Stimulated activated CD4-positive, alpha-beta T cell treated with anti-CD3 and anti-CD28 coated beads, Interleukin-12 subunit alpha, Interleukin-12 subunit beta, amount 100 ng/mL, for 48 hours (primary cell): ENCODE results near the gene RNF40.

Source experiments
- DNase-seq, 3 donors: peaks; one replicate each; pipeline ENCODE4 v3.0.0-alpha.2; 2020; ENCODE audit warnings: low read depth in 2 of 3, low spot score in 1 of 3

Gene RNF40

GRCh38 chr16:30761427-30761927 is 645 bp upstream of the RNF40 start:
- peak in 1 of 3 donors; percentile 28 for DNase-seq

DNA sequence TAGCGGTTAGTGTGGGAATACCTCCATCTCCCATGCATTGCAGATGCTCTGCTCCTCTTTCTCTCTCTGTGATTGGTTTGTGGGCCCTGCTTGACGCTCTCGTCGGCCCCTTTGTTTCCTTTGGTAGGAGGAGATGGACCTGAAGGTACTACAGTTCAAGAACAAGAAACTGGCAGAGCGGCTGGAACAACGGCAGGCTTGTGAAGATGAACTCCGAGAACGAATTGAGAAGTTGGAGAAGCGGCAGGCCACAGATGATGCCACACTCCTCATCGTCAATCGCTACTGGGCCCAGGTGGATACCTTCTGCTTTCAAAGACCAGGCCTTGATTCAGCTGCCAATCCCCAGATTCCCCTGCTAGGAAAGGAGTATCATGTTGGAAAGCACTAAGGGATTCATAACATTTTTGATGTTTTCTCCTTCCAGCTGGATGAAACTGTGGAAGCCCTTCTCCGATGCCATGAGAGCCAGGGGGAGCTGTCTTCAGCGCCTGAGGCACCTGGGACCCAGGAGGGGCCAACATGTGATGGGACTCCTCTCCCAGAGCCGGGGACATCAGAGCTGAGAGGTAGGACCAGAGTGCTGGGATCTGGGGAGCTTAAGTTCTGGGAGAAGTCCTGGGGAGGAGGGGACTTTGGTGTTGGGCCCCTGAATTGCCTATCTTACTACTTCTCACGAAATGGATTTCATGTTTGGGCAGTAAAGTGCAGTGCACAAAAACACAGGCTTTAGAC is 1.0 kb downstream of the RNF40 start:
- DNase-seq = no peak

GRCh38 chr16:30764086-30764485 is 2.0 kb downstream of the RNF40 start:
- DNase-seq = no peak

- DNase-seq = no peak
These were observed 2.8 kb downstream of the RNF40 start for GRCh38 chr16:30764816-30765465.

DNA sequence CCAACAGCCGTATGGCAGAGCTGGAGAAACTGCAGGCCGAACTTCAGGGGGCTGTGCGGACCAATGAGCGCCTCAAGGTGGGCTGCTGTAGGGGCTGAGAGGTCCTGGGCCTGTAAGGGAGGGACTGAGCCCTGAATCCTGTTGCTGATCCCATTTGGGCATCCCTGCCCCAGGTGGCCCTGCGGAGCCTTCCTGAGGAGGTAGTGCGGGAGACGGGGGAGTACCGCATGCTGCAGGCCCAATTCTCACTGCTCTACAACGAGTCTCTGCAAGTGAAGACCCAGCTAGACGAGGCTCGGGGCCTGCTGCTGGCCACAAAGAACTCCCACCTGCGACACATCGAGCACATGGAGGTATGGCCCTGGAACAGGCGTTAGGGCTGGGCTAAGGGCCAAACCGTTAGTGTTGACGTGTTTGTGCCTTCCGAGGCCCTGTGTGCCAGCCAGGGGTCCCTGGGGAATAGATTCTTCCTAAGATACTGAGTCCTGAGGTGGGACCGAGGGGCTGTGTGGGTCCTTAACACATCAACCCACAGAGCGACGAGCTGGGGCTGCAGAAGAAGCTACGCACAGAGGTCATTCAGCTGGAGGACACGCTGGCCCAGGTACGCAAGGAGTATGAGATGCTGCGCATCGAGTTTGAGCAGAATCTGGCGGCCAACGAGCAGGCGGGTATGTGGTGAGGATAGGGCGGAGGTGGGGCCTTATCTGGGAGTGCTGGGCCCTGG is 4.2 kb downstream of the RNF40 start:
- DNase-seq = no peak

- DNase-seq = no peak
These were observed 4.8 kb downstream of the RNF40 start for GRCh38 chr16:30766933-30767284.

GRCh38 chr16:30767767-30768465 is 5.8 kb downstream of the RNF40 start:
- no peak for DNase-seq

DNA sequence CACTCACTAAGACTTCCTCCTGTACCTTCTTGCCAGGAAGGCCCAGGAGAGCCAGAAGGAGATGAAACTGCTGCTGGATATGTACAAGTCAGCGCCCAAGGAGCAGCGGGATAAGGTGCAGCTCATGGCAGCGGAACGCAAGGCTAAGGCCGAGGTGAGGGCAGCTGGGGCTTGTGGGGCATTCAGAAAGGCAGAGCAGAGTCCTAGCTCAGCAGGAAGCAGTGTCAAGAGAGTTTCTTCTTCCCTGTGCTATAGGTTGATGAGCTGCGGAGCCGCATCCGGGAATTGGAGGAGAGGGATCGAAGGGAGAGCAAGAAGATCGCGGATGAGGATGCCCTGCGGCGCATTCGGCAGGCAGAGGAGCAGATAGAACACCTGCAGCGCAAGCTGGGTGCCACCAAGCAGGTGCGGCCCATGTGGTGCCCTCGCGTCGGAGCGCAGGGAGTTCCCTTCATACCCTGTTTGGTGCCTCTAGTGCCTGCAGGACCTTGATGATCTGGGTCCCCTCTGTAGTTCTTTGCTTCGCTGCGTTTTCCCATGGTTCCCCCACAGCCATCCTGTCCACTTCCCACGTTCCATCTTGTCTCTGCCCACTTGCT is 6.6 kb downstream of the RNF40 start:
- no peak for DNase-seq

- DNase-seq = no peak
These were observed 7.4 kb downstream of the RNF40 start for GRCh38 chr16:30769379-30770089.

GRCh38 chr16:30771726-30772125 is 9.6 kb downstream of the RNF40 start:
- no peak for DNase-seq

DNA sequence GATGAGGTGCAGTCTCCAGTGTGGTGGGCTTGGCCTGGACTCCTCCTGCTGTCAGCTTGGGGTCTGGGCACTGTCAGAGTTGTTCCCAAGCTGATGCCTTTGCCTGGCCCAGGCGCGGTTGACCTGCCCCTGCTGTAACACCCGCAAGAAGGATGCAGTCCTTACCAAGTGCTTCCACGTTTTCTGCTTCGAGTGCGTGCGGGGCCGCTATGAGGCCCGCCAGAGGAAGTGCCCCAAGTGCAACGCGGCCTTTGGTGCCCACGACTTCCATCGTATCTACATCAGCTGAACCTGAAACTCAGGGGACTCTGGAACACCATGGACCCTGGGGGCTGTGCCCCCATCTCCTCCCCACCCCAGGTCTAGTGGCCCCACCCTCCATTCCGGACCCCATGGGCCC is 11.7 kb downstream of the RNF40 start:
- no peak for DNase-seq

DNA sequence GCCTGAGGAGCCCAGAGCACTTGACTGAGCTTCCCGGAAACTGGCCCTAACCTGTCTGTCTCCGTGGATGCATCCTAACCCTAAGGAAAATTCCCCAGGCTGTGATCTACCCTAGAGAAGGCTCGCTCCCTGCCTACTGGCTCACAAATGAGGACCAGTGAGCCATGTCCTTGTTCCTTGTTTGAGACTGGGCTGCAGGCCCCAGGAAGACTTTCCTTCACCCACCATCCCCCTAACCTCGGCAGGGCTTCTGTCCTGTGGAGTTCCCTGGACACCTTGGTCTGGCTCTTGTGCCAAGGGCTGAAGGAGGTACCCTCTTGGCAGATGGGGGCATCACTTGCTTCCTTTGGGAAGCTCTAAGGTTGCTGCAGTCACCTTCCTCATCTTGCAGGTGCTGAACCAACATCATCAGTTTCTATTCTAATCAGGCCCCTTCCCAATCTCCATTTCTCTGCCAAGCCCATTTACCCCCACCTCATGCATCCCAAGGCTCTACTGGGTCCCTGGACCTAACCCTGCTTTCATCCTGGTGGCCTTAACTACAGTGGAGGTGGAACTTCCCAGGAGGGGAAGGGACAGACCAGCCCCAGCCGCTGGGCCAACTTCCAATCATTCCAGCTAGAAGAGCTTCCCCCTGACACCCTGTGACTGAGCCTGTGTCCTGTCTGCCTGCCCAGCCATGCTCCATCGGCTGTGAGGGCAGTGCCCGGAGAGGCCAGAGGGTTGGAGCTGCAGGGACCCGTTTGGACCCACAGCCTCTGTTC is 12.4 kb downstream of the RNF40 start:
- no peak for DNase-seq

GRCh38 chr16:30775131-30775391 is 12.9 kb downstream of the RNF40 start:
- no peak for DNase-seq

GRCh38 chr16:30775392-30776188 is 13.5 kb downstream of the RNF40 start:
- peak; percentile 58 to 65 (median 58) for DNase-seq

DNA sequence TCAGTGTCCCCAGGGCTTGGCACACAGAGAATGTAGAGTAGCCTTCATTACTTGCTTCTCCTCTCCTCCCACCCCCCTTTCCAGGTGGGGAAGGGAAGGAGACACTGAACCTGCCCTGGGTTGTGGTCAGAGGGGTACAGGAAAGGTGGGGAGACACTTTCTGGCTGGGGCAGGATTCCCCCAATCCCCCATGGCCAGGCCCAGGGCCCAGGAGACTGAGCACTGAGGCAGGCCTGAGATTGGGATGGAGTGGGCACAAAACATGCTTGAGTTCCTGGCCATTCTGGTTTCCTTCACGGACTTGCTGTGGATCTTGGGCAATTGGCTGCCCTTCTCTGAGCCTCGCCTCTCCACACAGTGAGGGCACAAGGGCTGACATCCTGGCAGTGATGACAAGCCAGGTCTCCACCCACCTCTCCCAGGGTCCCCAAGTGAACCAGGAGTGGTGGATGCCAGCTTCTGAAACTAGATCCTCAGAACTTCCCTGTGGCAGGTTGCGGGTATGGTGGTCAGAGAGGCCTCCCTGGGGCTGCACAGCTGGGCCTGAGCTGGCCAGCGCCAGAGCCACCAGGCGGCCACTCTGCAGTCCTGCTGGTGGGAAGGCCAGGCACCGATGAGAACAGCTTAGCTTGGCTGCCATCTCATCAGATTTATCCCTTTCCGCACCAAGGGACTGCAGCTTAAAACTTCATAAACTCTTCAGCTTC is 15.6 kb downstream of the RNF40 start:
- no peak for DNase-seq

- DNase-seq = no peak
These were observed 16.6 kb downstream of the RNF40 start for GRCh38 chr16:30778549-30779244.

DNA sequence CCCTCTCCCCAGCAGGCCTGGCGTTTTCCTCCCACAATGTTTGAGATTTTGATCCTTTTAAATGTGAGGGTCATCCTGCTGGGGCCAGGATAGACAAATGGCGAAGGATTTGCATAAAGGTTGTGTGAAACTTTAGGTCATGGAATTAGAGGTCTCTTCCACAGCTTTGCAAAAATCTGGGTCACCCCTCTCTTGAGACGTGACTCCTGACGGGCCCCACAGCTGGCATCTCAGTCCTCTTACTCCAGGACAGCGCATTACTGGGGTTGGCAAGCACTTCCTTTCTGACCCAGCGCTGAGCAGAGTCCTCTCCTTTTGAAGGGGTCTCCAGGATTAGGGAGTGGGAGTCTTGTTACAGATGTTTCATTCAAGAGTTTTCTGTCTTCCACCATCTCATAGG is 17.5 kb downstream of the RNF40 start:
- no peak for DNase-seq

GRCh38 chr16:30780021-30780420 is 17.9 kb downstream of the RNF40 start:
- DNase-seq = no peak
